Stimulated activated naive B cell treated with anti-CD40 and anti-IgM and Interleukin-4, amounts not matched to agents 10 μg/mL and 1 μg/mL and 100 μg/mL, for 72 hours (primary cell): Measurements from ENCODE around the gene TMEM141.
"Not testable (repeated sequence)": the region's sequence is repeated elsewhere in the genome, so short reads cannot be mapped to it uniquely, and the experiment has no call there.

ENCODE experiments used
- ATAC-seq, 2 donors: fragments of 150-1000 bp; cut with Tn5 transposase; replicated peaks; 2 replicates each; pipeline ENCODE4 v1.10.0; 2021; ENCODE audit warnings: moderate library complexity in 1 of 2
- DNase-seq: peaks from one replicate; pipeline ENCODE4 v3.0.0; 2021
- H3K27ac Mint-ChIP-seq: one replicate; pipeline ENCODE4 v1.8.0; 2022; ENCODE audit warnings: mild to moderate bottlenecking, mixed read lengths
- H3K27me3 Mint-ChIP-seq, 2 donors: one replicate each; pipeline ENCODE4 v1.8.0; 2022; ENCODE audit warnings: mixed read lengths in 2 of 2
- H3K36me3 Mint-ChIP-seq, 2 donors: one replicate each; pipeline ENCODE4 v1.8.0; 2022; ENCODE audit warnings: mixed read lengths in 2 of 2, mild to moderate bottlenecking in 1 of 2
- H3K4me1 Mint-ChIP-seq, 2 donors: one replicate each; pipeline ENCODE4 v1.8.0; 2022; ENCODE audit warnings: mixed read lengths in 2 of 2, mild to moderate bottlenecking in 1 of 2
- H3K4me3 Mint-ChIP-seq, 2 donors: one replicate each; pipeline ENCODE4 v1.8.0; 2022; ENCODE audit warnings: mild to moderate bottlenecking in 2 of 2, mixed read lengths in 2 of 2, moderate library complexity in 1 of 2
- H3K9me3 Mint-ChIP-seq, 2 donors: one replicate each; pipeline ENCODE4 v1.8.0; 2022; ENCODE audit warnings: mixed read lengths in 2 of 2, mild to moderate bottlenecking in 1 of 2

The TMEM141 gene

DNA sequence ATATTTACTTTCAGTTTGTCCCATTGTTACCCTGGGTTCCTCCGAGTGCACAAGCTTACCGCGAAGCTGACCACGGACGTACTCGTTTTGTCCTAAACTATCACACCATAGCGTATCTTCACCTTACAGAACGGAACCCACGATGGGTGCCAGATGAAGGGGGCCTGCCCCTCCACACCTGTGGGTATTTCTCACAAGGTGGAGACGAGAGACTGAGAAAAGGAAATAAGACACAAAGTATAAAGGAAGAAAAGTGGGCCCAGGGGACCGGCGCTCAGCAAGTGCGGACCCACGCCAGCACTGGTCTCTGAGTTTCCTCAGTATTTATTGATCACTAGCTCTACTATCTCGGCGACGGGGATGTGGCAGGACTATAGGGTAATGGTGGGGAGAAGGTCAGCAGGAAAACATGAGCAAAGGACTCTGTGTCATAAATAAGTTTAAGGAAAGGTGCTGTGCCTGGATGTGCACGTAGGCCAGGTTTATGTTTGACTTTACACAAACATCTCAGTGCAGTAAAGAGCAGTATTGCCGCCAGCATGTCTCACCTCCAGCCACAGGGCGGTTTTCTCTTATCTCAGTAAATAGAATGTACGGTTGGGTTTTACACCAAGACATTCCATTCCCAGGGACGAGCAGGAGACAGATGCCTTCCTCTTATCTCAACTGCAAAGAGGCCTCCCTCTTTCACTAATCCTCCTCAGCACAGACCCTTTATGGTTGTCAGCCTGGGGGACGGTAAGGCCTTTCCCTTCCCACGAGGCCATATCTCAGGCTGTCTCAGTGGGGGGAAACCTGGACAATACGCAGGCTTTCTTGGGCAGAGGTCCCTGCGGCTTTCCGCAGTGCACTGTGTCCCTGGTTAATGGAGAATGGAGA is 2.3 kb upstream of the TMEM141 start:
- peak overlapping the region; percentile 25 for H3K27ac Mint-ChIP-seq
- ATAC-seq, DNase-seq, H3K9me3 Mint-ChIP-seq, H3K27me3 Mint-ChIP-seq, H3K36me3 Mint-ChIP-seq, H3K4me3 Mint-ChIP-seq: not testable (repeated sequence)
- peaks cover 22 to 37% of the 10 kb centered on the region in 2 donors for H3K4me1 Mint-ChIP-seq

DNA sequence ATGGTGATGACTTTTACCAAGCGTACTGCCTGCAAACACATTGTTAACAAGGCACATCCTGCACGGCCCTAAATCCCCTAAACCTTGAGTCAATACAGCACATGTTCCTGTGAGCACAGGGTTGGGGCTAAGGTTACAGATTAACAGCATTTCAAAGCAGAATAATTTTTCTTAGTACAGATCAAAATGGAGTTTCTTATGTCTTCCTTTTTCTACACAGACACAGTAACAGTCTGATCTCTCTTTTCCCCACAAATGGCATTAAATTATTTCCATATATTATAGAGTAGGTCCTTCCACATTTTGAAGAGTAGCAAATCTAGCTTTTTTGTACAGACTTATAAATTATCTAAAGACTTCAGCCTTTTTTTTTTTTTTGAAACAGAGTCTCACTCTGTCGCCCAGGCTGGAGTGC is 1.6 kb upstream of the TMEM141 start:
- Mint-ChIP-seq H3K36me3 (peaks cover 0 to 11% of the 10 kb centered on the region in 2 donors), H3K27ac (no peak overlapping the region), H3K4me3 (no peak overlapping the region), H3K27me3 (no peaks in the 10 kb centered on the region), H3K9me3 (no peaks in the 10 kb centered on the region), H3K4me1 (peaks cover 19 to 31% of the 10 kb centered on the region in 2 donors)
- ATAC-seq (no peak), DNase-seq (no peak)

DNA sequence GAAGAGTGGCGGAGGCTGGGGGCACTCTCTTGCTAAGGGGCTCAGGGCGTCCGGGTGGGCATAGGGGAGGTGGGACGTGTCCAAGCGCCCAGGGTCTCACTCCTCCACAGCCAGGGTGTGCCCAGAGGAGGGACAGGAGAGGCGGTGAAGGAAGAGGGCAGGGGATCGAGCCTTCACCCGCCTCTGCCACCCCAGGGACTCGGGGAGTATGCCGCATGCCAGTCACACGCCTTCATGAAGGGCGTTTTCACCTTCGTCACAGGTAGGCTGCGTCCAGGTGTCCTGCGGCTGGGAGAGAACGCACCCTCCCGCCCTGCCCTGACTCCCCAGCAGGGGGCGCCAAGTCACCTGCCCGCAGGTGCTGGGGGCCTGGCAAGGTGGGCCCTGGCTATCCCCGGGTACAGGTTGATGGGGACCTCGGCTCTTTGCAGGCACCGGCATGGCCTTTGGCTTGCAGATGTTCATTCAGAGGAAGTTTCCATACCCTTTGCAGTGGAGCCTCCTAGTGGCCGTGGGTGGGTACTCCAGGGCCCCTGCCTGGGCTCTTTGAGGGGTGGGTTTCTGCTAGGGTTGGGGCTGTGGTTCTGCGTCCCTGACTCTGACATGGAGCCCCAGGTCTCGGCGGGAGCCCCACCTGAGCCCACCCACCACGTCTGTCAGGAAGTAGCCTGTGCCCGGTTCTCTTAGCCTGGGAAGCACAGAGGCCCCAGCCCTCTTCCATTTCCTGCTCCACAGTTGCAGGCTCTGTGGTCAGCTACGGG is 552 bp downstream of the TMEM141 start:
- ATAC-seq (peak; percentile 32 to 36), DNase-seq (peak; percentile 58)
- no peaks in the 10 kb centered on the region for H3K27me3 Mint-ChIP-seq
- H3K9me3 Mint-ChIP-seq, result no peaks in the 10 kb centered on the region
- H3K4me3 Mint-ChIP-seq, result peak overlapping the region; percentile 92
- H3K4me1 Mint-ChIP-seq, result peaks cover 13 to 24% of the 10 kb centered on the region in 2 donors
- H3K36me3 Mint-ChIP-seq, result peaks cover 0 to 13% of the 10 kb centered on the region in 2 donors
- H3K27ac Mint-ChIP-seq, result peak overlapping the region; percentile 97

DNA sequence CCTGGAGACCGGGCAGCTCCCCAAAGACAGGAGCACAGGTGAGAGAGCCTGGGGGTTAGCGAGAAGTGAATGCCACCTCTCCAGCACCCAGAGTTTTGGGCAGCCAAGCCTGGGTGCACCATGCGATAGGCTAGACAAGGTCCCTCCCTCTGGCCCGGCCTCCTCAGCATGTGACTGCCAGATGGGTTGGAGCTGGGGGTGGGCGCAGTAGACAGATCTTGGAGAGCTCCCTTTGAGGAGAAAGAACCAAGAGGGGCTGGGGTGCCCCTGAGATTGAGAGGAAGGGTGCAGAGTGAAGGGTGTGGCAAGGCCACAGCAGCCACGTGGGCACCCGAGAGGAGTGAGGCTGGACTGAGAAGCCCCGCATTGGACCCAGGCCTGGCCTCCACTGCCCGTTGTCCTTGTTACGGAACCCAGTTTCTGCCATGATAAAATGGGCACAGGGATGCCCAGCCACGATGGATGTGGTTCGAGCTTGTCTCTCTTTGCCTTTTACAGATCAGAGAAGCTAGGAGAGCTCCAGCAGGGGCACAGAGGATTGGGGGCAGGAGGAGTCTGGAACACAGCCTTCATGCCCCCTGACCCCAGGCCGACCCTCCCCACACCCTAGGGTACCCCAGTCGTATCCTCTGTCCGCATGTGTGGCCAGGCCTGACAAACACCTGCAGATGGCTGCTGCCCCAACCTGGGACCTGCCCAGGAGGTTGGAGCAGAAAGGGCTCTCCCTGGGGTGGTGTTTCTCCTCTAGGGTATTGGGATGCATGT is 1.4 kb downstream of the TMEM141 start:
- H3K27me3 Mint-ChIP-seq, result no peaks in the 10 kb centered on the region
- peaks cover 12 to 21% of the 10 kb centered on the region in 2 donors for H3K4me1 Mint-ChIP-seq
- ATAC-seq (no peak), DNase-seq (no peak)
- peaks cover 0 to 13% of the 10 kb centered on the region in 2 donors for H3K36me3 Mint-ChIP-seq
- no peaks in the 10 kb centered on the region for H3K9me3 Mint-ChIP-seq
- peak overlapping the region; percentile 92 for H3K4me3 Mint-ChIP-seq
- no peak overlapping the region for H3K27ac Mint-ChIP-seq

DNA sequence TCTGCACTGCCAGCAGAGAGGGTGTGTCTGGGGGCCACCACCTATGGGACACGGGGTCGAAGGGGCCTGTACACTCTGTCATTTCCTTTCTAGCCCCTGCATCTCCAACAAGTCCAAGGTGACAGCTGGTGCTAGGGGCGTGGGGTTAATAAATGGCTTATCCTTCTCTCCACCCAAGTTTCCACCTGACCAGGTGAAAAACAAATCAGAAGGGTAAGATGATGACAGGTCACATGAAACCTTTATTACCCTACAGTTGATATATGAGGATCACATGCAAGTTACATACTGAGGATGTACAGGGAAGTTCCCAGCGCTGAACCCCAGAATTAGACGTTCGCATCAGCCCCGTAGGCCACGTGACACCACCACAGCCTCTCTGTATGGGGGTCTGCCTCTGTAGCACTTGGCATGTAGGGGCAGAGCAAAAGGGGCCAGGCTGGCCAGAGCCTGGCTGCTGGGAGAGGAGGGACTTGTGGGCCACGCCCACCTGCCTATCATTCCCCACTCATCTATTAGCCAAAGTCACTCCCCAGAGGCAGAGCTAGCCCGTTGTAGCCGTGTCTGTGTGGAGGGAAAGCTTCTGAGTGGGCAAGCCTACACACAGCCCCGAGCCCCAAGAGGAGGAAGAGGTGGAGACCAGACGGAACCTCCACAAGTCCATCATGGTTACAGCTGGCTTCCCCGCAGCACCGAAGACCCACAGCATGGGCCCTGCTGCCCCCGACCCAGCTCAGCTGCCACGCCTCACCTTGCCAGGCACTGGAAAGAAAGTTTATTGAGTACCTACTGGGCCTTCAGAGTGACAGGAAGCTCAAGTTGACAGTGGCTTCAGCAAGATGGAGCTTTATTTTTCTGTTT is 2.2 kb downstream of the TMEM141 start:
- H3K4me3 Mint-ChIP-seq, result peak overlapping the region in 1 of 2 donors; percentile 16
- no peak for DNase-seq

DNA sequence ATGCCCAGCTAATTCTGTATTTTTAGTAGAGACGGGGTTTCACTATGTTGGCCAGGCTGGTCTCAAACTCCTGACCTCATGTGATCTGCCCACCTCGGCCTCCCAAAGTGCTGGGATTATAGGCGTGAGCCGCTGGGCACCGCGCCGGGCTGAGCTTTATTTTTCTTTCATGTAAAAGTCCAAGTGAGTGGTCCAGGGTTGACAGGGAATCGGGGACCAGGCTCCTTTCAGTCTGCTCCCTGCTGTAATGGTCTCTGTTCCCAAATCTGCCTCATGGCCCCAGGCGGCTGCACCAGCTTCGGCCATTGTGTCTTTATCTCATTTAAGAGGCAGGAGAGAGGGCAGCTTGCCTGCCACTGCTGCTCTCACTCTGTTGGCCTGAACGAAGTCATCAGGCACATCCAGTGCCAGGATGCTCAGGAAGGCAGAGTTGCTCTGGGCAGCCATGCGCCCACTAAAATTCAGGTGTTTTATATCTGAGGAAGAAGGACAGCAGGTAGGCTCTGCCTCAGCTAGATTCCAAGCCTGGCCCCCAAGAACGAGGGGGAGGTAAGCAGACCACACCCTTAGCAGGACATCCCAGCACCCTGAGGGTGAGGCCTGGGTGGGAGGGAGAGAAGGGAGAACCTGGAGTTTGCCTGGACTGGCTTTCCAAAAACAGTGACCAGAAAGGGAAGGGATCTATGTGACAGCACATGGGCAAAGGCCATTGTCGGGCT is 3.3 kb downstream of the TMEM141 start:
- DNase-seq, result no peak
- H3K4me1 Mint-ChIP-seq, result peaks cover 5 to 18% of the 10 kb centered on the region in 2 donors
- H3K9me3 Mint-ChIP-seq, result no peaks in the 10 kb centered on the region
- H3K27me3 Mint-ChIP-seq, result no peaks in the 10 kb centered on the region
- peaks cover 0 to 13% of the 10 kb centered on the region in 2 donors for H3K36me3 Mint-ChIP-seq
- no peak overlapping the region for H3K4me3 Mint-ChIP-seq
- no peak overlapping the region for H3K27ac Mint-ChIP-seq
- no peak for ATAC-seq

More for the DNA sequence above, 2.2 kb downstream of the TMEM141 start:
- no peaks in the 10 kb centered on the region for H3K27me3 Mint-ChIP-seq
- H3K4me1 Mint-ChIP-seq, result peaks cover 5 to 13% of the 10 kb centered on the region in 2 donors
- H3K27ac Mint-ChIP-seq, result no peak overlapping the region
- ATAC-seq, result no peak
- peaks cover 0 to 13% of the 10 kb centered on the region in 2 donors for H3K36me3 Mint-ChIP-seq
- H3K9me3 Mint-ChIP-seq, result no peaks in the 10 kb centered on the region

DNA sequence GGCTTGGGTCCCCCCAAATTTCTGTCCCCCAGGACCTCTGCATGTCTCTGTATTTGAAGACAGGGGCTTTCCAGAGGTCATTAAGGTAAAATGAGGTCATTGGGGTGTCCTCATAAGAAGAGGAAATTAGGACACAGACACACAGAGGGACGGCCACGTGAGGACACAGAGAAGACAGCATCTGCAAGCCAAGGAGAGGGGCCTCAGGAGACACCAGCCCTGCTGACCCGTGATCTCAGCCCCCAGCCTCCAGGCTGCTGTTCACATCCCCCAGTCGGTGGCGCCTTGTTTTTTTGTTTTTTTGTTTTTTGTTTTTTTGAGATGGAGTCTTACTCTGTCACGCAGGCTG is 3.8 kb downstream of the TMEM141 start:
- Mint-ChIP-seq H3K4me3 (no peak overlapping the region), H3K36me3 (peaks cover 0 to 13% of the 10 kb centered on the region in 2 donors), H3K9me3 (no peaks in the 10 kb centered on the region), H3K27me3 (peaks cover 0 to 4% of the 10 kb centered on the region in 2 donors), H3K4me1 (peaks cover 5 to 24% of the 10 kb centered on the region in 2 donors), H3K27ac (no peak overlapping the region)
- DNase-seq, result no peak
- ATAC-seq, result no peak

DNA sequence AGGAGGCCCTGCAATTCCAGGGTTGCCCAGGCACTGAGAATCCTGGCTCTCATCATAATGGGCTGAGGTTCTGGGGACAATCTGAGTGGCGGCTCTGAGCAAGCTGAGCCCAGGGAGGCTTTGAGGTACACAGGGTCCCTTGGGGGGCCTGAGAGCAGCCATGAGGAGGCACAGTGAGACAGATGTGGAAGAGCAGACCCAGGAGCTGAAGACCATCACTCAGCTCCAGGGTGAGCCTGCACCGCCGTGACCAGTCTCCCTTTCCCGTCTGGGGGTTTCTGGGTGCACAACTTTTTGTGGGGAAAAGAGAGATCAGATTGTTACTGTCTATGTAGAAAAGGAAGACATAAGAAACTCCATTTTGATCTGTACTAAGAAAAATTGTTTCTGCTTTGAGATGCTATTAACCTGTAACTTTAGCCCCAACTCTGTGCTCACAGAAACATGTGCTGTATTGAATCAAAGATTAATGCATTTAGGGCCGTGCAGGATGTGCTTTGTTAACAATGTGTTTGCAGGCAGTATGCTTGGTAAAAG is 5.2 kb downstream of the TMEM141 start, which contains the start of gene CCDC183:
Gene CCDC183, plus strand, starts transcription at position 101 of the 537 bp plus-strand sequence. Its CDS starts 60 bp downstream, at position 161.
- ATAC-seq (no peak), DNase-seq (no peak)
- H3K27ac Mint-ChIP-seq, result peak within 1 kb of the TSS; percentile 62
- peaks cover 15 to 37% of the 10 kb centered on the region in 2 donors for H3K4me1 Mint-ChIP-seq
- H3K9me3 Mint-ChIP-seq, result no peaks in the 10 kb centered on the region
- H3K4me3 Mint-ChIP-seq, result no peak within 1 kb of the TSS
- peaks cover 0 to 13% of the 10 kb centered on the region in 2 donors for H3K36me3 Mint-ChIP-seq
- H3K27me3 Mint-ChIP-seq, result peaks cover 0 to 5% of the 10 kb centered on the region in 2 donors

DNA sequence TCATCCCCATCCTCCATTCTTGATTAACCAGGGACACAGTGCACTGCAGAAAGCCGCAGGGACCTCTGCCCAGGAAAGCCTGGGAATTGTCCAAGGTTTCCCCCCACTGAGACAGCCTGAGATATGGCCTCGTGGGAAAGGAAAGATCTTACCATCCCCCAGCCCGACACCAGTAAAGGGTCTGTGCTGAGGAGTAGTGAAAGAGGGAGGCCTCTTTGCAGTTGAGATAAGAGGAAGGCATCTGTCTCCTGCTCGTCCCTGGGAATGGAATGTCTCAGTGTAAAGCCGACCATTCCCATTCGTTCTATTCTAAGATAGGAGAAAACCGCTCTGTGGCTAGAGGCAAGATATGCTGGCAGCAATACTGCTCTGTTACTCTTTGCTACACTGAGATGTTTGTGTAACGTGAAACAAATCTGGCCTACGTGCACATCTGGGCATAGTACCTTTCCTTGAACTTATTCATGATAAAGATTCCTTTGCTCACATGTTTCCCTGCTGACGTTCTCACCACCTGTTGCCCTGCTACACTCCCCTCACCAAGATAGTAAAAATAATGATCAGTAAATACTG is 5.7 kb downstream of the TMEM141 start:
- not testable (repeated sequence) for DNase-seq, H3K27me3 Mint-ChIP-seq, H3K27ac Mint-ChIP-seq, ATAC-seq, H3K4me3 Mint-ChIP-seq, H3K9me3 Mint-ChIP-seq
- H3K36me3 Mint-ChIP-seq, result peaks cover 0 to 13% of the 10 kb centered on the region in 2 donors
- H3K4me1 Mint-ChIP-seq, result peaks cover 16 to 40% of the 10 kb centered on the region in 2 donors

DNA sequence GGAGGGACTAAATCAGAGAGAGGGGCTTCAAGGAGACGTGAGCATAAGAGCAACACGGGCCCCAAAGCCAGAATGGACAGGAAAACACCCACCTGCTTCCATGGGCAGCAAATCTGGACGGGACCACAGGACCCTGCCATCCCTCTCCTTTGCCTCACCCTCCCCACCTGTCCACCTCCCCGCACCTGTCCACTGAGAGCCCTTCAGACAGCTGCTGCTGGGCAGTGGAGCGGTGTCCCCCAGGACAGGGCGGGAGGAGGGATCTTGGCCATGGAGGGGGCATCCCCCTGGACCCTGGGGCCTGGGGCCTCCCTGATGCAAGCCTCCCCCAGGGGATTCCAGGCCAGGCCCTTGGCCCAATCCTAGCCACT is 7.5 kb downstream of the TMEM141 start:
- ATAC-seq, result no peak
- H3K9me3 Mint-ChIP-seq, result no peaks in the 10 kb centered on the region
- peaks cover 3 to 10% of the 10 kb centered on the region in 2 donors for H3K36me3 Mint-ChIP-seq
- H3K4me1 Mint-ChIP-seq, result peaks cover 15 to 35% of the 10 kb centered on the region in 2 donors
- H3K27ac Mint-ChIP-seq, result no peak overlapping the region
- no peak for DNase-seq
- H3K4me3 Mint-ChIP-seq, result peak overlapping the region in 1 of 2 donors; percentile 25
- peaks cover 0 to 11% of the 10 kb centered on the region in 2 donors for H3K27me3 Mint-ChIP-seq

DNA sequence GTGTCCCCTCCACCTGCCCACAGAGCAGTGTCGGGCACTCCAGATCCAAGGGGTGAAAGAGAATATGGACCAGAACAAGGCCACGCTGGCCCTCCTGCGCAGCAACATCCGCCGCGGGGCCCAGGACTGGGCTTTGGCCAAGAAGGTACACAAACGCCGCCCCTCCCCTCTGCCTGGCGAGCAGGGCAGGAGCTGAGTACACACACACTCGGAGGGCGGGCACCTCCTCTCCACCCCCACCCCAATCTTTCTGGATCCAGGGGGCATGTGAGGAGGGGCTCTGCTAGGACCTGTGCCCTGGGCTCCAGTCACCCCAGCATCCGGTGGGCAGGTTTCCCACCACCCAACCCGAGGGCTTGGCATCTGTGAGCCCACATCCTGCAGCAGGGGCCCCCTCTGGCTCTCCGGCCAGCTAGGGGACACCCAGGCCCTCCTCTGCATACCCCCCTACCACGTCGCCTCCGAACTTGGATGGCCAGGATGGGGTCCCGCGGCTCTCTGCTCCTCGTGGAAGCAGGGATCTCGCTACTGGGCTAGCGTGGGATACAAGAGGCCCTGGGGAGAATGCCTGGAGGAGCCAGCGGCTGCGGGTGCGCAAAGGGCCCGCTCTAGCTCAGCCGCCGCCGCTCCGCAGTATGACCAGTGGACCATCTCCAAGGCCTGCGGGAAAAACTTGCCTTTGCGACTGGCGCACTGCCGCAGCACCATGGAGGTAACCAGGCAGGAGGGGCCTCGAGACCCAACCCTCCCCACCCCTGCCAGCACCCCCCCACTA is 8.1 kb downstream of the TMEM141 start:
- Mint-ChIP-seq H3K27me3 (peaks cover 0 to 11% of the 10 kb centered on the region in 2 donors), H3K4me1 (peaks cover 15 to 35% of the 10 kb centered on the region in 2 donors), H3K4me3 (peak overlapping the region; percentile 79 to 84), H3K36me3 (peaks cover 5 to 14% of the 10 kb centered on the region in 2 donors), H3K9me3 (no peaks in the 10 kb centered on the region), H3K27ac (no peak overlapping the region)
- DNase-seq (no peak), ATAC-seq (no peak)
